HEK293T (cell line): Measurements from ENCODE around the gene DNAH10.

Experiments
- BHLHE40 ChIP-seq: fragments of 450-650 bp; IDR thresholded peaks from 2 replicates; pipeline ENCODE4 v1.6.1; 2016; ENCODE audit warnings: mild to moderate bottlenecking, moderate library complexity, borderline replicate concordance
- FOXA1 ChIP-seq: fragments of 450-650 bp; IDR thresholded peaks from 2 replicates; pipeline ENCODE4 v1.6.1; 2016; ENCODE audit warnings: mild to moderate bottlenecking
- FOXM1 ChIP-seq: fragments of 450-650 bp; IDR thresholded peaks from 2 replicates; pipeline ENCODE4 v1.6.1; 2017; ENCODE audit warnings: mild to moderate bottlenecking, borderline replicate concordance
- TARDBP ChIP-seq: fragments of 450-650 bp; IDR thresholded peaks from 2 replicates; pipeline ENCODE4 v1.6.1; 2016

GRCh38 chr12:123788541-123788940, 26.4 kb downstream of the DNAH10 start:
- TF ChIP-seq FOXA1 (no peak), FOXM1 (no peak), TARDBP (no peak), BHLHE40 (no peak)
